Measurements from ENCODE around the gene VCAN. TPM values are rescaled to one million over a fixed set of nuclear protein-coding genes. Genes with fewer than 3 reads are reported as not detected.

Gene VCAN
- total RNA-seq, 1 experiment from 2014 or later, result 0.72 TPM

GRCh38 chr5:83433891-83434290 lies 37.7 kb upstream of the VCAN start:
- no peaks in the 10 kb centered on the region for H3K36me3 ChIP-seq (ENCODE audit: control insufficient read depth, insufficient read depth, low read length)
- no peak overlapping the region for H3K27ac ChIP-seq (ENCODE audit: low read length)
- no peaks in the 10 kb centered on the region for H3K9me3 ChIP-seq (ENCODE audit: control insufficient read depth, insufficient read depth, low read depth, low read length)
- ATAC-seq, result no peak
- BruUV-seq (replicated peaks), result no TSS peak
- H3K4me3 ChIP-seq (ENCODE audit: low read depth in 2 of 2, low read length in 2 of 2), result no peak overlapping the region
- no peak for TF ChIP-seq POLR2AphosphoS5 (IDR thresholded peaks at IDR 0.05; ENCODE audit: low read depth, low read length)
- TF ChIP-seq TCF7L2 (IDR thresholded peaks at IDR 0.05; ENCODE audit: low read depth, low read length), result no peak
- TF ChIP-seq SIN3A (IDR thresholded peaks at IDR 0.05; ENCODE audit: borderline replicate concordance, insufficient read depth, low read depth, low read length), result no peak
- no peak for TF ChIP-seq REST (IDR thresholded peaks at IDR 0.05; ENCODE audit: insufficient read depth in 1 of 2, low read depth in 2 of 2, low read length in 1 of 2)
- no peak for TF ChIP-seq CTCF (IDR thresholded peaks at IDR 0.05)
- H3K27me3 ChIP-seq (ENCODE audit: control insufficient read depth, insufficient read depth, low read length), result no peaks in the 10 kb centered on the region
- in situ Hi-C loops (cut with HindIII; ENCODE audit: low pct_unique_long_range_greater_than_20kb, low sequenced_read_pairs), result no loop called here
- CTCF ChIA-PET, result no interaction called here
- POLR2A ChIA-PET, result no interaction called here
- intact Hi-C loops (cut with micrococcal nuclease; ENCODE audit: unreplicated experiment), result no loop called here
- H3K4me1 ChIP-seq (ENCODE audit: control insufficient read depth, insufficient read depth, low read length), result no peaks in the 10 kb centered on the region
- no peak for DNase-seq (ENCODE audit: low read depth, low spot score)

- intact Hi-C loops (cut with micrococcal nuclease; ENCODE audit: unreplicated experiment) (no loop called here), in situ Hi-C loops (cut with HindIII; ENCODE audit: low pct_unique_long_range_greater_than_20kb, low sequenced_read_pairs) (no loop called here)
- no TSS peak for BruUV-seq (replicated peaks)
- CTCF ChIA-PET, result no interaction called here
- DNase-seq (ENCODE audit: low read depth, low spot score) (no peak), ATAC-seq (no peak)
- no peaks in the 10 kb centered on the region for H3K27me3 ChIP-seq (ENCODE audit: control insufficient read depth, insufficient read depth, low read length)
- no peak overlapping the region for H3K4me3 ChIP-seq (ENCODE audit: low read depth in 2 of 2, low read length in 2 of 2)
- no peaks in the 10 kb centered on the region for H3K36me3 ChIP-seq (ENCODE audit: control insufficient read depth, insufficient read depth, low read length)
- TF ChIP-seq POLR2AphosphoS5 (IDR thresholded peaks at IDR 0.05; ENCODE audit: low read depth, low read length) (no peak), TCF7L2 (IDR thresholded peaks at IDR 0.05; ENCODE audit: low read depth, low read length) (no peak), REST (IDR thresholded peaks at IDR 0.05; ENCODE audit: insufficient read depth in 1 of 2, low read depth in 2 of 2, low read length in 1 of 2) (no peak), CTCF (IDR thresholded peaks at IDR 0.05) (no peak), SIN3A (IDR thresholded peaks at IDR 0.05; ENCODE audit: borderline replicate concordance, insufficient read depth, low read depth, low read length) (no peak)
- H3K27ac ChIP-seq (ENCODE audit: low read length), result no peak overlapping the region
- POLR2A ChIA-PET, result no interaction called here
- no peaks in the 10 kb centered on the region for H3K4me1 ChIP-seq (ENCODE audit: control insufficient read depth, insufficient read depth, low read length)
- H3K9me3 ChIP-seq (ENCODE audit: control insufficient read depth, insufficient read depth, low read depth, low read length), result no peaks in the 10 kb centered on the region
These were observed 36.6 kb upstream of the VCAN start for GRCh38 chr5:83434946-83435345.
